NK-92 (cell line): ENCODE measurements around the gene NRL.

Source experiments
- DNase-seq: peaks from one replicate; lab custom pipeline; 2025; ENCODE audit not compliant: unreplicated experiment; lab: John Stamatoyannopoulos, UW

Gene NRL

DNA sequence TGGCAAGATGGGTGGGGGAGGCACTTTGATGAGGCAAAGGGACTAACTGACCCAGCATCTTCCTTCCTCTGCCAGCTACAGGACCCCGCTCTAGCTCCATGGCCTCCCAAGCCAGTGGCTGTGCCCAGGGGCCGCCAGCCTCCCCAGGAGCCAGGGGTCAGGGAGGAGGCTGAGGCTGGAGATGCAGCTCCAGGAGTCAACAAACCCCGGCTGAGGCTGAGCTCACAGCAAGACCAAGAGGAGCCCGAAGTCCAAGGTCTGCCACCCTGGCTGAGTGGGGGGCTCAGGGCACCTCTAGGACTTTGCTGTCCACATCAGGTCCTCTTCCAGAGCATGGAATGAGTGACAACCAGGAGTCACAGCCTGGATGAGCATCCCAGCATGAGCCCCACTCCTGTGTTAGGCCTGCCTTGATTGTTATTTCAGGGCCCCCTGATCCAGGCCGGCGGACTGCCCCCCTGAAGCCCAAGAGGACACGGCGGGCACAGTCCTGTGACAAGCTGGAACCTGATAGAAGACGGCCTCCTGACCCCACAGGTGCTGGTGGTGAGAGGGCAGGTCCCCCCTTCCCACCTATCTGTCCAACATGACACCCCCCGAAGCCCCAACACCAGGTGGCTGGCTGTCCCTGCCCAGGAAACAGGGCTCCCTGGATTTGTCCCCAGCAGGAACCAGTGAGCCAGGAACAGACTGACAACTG, 45.9 kb downstream of the NRL start:
- DNase-seq: no peak

DNA sequence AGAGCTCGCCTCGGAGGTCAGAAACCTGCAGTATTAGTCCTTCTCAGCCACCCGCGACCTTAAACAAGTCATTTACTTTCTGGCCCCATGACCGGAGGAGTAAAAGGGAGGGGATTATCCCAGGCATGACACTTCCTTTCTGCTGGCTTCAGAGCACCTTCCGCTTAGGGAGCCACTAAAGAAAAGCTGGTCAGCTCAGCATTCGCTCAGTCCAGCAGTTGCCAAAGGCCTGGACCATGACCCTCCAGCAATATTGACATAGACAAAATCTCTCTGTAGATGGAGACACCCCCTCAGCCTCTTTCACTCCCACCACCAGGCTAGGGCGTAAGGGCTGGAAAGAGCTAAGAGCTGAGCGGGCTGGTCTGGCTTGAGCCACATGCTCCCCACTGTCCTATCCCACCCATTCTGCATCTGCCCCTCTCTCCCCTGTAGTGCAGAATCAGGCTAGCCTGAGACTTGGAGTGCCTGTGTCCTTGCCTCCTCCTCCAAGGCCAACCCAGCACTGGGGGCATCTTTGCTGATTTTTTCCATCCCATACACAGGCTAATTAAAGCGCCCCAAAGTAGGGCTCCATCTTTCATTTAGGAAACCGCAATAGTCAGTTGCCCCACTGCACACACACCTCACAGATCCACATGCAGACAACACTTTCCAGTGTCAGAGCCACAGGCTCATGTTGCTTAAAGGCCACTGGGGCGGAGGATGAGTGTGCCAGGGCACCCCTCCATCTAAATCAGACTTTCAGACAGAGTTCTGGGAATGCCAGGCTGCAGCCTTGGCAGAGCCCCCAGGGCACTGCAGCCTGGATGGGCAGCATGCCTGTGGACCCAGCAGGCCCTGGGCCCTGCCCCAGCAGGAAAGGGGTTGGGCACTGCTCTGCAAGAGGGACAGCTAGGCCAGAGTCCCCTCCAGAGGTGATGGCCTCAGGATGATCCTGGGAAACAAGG, 47.3 kb downstream of the NRL start:
- no peak for DNase-seq

DNA sequence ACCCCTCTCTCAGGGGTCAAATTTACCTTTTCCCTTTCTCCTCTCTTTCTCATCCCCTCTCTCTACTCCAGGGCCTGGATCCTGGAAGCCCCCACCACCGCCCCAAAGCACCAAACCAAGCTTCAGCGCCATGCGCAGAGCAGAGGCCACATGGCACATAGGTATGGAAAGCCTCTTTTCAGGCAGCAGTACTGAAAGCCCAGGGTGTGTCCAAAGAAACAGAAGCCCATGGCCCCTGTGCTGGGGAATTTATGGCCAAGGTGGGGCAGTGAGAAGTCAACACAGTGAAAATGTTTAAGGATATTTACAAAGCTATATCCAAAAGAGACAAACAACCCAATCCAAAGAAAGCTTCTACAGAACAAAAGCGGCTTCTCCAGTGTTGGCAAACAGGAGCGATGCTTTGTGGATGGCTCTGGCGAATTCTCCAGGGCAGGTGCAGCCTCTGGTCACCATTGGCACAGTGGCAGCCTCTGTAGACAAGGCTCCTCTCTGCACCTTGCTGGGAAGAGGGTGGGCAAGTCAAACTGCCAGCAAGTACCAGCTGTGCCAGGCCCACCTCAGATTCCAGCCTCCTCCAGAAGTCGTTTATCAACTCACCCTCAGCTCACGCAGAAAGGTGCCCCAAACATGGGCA, 48.1 kb downstream of the NRL start:
- no peak for DNase-seq

DNA sequence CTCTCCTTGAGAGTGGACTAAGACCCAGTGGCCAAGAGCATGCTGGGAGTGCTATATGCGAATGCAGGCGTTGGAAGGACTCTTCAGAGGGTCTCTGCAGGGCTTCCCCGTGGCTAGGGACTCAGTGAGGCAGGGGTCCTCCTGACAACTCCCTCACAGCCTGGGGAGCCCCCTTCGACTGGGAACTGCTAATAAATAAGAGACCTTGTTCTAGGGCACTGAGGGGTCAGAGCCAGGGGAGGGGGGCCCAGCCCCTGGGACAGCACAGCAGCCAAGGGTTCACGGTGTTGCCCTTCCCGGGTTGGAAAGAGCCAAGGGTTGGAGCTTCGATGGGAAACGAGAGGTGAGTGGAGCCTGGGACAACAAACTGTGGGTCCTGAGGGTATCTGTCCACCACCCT, 49.3 kb downstream of the NRL start:
- DNase-seq: no peak

DNA sequence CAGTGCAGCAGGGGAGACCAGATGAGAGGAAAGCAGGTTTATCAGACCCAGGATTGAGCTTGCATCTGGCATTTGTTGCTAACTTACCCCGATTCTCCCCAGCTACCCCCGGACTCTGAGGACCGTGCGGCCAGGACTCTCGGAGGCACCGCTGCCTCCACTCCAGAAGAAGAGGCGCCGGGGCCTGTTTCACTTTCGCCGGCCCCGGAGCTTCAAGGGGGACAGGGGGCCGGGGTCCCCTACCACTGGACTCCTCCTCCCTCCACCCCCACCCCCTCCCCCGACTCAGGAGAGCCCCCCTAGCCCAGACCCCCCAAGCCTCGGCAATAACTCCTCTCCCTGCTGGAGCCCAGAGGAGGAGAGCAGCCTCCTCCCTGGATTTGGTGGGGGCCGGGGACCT, 49.9 kb downstream of the NRL start:
- DNase-seq: no peak

DNA sequence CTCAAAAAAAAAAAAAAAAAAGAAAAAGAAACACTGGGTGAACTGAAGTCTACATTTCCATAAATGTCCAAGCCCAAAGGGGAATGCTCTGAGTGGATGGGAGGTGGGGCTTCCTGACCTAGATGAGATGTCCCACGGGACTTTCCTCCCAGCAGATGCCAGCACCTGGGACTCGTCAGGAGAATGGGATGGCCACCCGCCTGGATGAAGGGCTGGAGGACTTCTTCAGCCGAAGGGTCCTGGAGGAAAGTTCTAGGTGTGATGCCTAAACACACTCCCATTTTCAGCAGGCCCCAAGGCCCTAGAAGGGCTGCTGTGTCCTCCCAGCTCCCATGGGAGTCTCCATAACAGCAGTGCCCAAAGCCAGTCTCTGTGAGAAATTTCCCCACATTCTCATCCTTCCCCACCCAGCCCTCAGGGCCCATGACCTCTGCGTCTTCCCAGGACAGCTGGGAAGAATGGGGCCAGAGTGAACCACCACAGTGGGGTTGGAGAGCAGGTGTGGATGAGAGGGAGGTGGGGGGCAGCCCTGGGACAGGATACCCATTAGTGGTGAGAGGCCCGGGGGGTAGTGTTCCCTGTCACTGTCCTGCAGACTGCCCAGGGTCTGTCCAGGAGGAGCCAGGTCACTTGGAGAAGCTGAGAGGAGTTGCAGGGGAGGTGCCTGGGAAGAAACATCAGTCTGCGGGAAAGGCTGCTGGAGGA, 50.5 kb downstream of the NRL start:
- DNase-seq: no peak

DNA sequence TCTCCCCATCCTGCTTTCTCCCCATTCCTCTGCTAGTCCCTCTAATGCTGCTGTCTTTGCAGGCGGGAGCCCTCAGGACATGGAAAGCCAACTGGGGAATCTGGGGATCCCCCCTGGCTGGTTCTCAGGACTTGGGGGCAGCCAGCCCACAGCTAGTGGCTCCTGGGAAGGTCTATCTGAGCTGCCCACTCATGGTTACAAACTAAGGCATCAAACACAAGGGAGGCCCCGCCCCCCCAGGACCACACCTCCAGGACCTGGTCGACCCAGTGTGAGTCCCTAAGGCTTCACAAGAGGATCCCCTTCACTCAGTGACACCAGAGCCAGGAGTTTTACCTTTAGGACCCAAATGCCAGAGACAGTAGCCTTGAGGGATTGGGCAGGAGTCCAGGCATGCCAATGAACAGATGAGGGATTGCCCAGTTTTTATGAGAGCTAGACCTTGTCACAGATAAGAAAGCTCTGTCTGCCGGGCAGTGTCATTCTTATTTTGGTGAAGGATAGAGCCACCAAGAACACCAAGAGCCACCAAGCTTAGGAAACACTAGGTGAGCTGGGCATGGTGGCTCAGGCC, 51.4 kb downstream of the NRL start:
- DNase-seq: no peak

DNA sequence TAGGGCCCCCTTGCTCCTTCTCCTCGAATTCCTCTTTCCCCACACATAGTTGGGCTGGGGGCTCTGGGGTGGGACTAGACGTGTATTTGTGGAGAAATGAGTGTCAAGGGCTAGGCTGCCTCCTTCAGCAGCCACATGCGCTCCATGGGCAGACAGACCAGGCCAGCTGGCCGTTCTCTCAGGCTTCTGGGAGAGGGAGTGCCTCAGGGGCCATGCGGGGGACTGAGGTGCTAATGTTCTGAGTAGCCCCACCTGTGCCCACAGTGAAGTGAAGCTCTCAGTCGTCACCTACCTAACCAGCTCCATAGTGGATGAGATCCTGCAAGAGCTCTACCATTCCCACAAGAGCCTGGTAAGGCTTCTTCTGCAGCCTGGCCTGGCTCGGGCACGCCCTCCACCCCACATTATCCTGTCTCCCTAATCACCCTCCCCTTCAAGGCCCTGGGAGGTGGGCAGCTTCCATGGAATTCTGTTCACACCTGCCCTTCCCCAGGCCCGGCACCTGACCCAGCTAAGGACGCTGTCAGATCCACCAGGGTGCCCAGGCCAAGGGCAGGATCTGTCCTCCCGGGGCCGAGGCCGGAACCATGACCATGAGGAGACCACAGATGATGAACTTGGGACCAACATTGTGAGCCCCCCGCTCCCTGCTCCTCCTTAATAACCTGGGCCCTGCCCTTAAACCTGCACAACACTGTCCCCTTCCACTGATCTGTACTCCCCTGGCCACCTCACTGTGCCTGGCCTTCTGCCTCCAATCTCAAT, 52.4 kb downstream of the NRL start:
- no peak for DNase-seq

DNA sequence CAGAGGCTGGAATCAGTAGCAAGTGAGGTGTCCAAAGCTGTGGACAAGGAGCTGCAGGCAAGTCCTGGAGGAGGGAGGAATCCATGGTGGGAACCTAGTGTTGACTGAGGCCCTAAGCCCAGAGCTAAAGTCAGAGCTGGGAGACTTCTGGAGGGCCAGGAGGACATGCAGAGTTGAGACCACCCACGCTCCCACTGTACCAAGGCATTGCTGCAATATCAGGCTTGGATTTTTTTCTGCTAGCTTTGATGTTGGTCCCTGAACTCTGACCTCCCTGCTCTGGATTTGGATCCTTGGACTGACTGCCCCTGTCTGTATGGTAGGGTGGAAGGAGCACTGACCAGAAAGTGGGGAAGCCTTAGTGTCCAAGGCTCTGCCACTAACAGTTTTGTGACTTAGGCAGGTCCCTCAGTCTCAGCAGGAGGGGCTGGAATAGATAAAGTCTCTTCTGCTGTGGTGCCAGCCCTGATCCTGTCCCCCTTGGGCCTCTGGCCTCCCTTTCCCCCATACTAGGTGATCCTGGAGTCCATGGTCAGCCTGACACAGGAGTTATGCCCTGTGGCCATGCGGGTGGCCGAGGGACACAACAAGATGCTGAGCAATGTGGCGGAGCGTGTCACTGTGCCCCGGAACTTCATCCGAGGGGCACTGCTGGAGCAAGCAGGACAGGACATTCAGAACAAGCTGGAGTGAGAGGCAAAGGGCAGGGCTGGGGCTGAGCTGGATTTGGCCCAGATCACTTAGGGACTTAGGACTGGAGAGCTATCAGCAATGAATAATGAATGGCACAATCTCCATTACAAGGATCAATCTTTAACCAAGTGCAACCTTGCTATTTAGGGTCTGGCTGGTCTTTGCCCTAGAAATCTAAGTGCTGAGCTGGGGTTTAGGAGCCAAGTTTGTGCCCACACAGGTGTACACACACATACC, 53.5 kb downstream of the NRL start:
- DNase-seq: no peak

DNA sequence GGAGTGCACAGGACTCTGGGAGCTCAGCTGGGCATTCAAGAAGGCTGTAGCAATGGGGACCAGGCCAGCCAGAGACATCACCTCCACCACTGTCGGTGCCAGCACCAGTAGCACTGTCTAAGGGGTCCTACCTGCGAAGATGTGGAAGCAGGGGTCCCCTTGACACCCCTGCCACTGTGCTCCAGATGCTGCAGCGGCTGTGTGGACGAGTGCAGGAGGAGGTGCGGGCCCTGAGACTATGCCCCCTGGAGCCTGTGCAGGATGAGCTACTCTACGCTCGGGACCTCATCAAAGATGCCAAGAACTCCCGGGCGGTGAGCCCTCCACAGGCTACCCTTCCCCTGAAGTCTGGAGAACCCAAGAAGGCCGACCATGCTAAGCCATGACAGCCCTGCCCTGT, 54.3 kb downstream of the NRL start:
- DNase-seq: no peak

DNA sequence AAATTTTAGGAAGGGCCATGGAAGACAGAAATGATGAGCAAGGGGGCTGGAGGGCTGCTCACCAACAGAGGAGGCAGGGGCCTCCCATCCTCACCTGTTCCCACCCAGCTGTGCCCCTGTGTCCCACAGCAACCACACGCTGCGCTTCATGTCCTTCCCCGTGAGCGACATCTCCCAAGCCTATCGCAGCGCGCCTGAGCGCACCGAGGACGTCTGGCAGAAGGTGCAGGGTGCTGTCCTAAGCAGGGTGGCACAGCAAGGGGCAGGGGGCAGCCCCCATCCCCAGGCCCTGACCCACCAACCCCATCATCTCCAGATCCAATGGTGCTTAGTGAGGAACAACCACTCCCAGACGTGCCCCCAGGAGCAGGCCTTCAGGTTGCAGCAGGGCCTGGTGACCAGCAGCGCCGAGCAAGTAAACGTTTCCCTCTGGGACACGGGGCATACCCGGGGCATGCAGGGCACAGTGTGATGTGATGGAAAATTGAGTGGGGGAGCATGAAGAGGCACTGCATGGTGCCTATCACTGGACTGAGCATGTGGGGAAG, 54.8 kb downstream of the NRL start:
- DNase-seq: no peak

DNA sequence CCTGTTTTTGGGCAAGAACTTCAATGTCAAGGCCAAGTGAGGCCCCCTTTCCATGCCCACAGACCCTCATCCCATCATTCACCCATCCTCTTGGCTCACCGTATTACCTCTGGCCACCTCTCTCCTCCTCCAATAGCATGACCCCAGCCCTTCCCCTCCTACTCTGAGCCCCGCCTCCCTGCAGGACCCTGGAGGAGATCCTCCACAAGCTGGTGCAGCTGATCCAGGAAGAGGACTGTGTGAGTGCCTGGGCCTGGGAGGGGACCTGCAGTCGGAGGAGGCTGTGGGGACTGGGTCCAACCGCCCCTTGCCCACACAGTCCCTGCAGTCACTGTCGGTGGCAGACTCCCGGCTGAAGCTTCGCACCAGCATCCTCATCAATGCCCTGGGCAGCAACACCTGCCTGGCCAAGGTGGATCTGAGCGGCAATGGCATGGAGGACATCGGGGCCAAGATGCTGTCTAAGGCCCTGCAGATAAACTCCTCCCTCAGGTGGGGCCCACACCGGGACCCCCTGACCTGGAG, 55.7 kb downstream of the NRL start:
- no peak for DNase-seq

DNA sequence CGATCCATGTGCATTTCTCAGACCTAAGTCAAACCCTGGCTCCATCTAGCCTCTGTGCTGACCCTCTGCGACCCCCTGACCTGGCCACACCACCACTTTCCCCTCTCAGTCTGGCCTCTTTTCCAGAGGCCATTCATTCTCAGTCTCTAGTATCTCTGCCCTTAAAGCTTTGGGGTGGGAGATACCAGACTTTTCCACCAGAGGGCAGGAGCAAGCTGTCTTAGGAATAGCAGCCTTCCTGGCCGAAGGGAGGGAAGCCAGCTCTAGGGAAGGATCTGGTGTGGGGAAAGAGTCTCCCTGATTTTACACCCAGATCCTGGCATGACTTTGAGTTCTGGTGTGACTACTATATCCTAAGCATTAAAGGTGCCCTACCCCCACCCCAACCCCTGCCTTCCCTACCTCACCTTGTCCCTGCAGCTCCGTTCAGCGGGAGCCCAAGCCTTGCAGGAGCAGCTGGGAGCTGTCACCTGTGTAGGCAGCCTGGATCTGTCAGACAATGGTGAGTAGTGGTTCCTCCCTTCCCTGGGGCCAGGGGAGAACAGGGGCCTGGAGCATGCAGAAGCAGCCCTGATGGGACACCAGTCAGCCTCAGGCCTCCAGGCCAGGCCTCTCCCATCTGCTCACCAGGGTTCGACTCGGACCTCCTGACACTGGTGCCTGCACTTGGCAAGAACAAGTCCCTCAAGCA, 56.3 kb downstream of the NRL start:
- DNase-seq: no peak

DNA sequence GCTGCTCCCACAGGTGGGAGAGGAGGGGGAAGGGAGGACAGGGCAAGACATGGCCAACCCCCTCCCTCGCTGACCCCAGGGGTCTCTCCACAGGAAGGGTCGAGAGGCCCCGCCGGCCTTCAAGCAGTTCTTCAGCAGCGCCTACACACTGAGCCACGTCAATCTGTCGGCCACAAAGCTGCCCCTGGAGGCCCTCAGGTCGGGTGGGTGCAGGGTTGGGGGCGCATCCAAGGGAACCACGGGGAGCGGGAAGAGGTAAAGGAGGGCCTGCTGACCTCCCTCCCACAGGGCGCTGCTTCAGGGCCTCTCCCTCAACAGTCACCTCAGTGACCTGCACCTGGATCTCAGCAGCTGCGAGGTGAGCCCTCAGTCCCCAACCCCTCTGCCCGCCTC, 56.9 kb downstream of the NRL start:
- DNase-seq: no peak

DNA sequence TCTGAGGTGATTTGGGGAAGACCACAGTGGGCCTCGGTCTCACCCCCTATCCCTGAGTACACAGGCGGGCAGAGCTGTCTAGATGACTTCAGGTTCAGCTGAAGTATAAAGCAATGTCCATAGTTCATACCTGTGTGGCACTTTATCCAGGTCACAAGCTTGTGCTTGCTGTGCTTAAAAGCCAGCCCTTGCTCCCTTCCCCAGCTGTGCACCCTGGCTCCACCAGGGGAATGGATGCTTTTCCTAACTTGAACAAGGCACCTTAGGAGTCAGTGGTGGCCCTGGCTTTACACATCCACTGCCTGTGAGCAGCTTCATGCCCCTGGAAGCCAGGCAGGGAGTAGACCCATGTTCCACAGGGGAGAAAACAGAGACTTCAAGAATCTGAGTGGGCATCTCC, 57.5 kb downstream of the NRL start:
- DNase-seq: no peak

DNA sequence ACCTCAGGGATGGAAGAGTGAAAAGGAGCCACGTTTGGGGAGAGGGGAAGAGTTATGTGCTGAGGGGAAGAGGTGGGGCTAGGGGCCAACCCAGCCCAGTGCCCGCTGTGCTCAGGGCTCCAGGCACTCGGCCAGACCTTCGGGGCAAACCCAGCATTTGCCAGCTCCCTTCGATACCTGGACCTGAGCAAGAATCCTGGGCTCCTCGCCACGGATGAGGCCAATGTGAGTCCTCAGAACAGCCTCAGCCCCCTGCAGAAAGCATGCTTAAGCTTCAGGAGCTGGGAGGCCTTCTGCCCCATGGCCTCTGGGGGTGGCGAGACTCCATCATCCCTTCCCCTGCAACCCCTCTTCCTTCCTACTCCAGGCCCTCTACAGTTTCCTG, 58.0 kb downstream of the NRL start:
- no peak for DNase-seq

DNA sequence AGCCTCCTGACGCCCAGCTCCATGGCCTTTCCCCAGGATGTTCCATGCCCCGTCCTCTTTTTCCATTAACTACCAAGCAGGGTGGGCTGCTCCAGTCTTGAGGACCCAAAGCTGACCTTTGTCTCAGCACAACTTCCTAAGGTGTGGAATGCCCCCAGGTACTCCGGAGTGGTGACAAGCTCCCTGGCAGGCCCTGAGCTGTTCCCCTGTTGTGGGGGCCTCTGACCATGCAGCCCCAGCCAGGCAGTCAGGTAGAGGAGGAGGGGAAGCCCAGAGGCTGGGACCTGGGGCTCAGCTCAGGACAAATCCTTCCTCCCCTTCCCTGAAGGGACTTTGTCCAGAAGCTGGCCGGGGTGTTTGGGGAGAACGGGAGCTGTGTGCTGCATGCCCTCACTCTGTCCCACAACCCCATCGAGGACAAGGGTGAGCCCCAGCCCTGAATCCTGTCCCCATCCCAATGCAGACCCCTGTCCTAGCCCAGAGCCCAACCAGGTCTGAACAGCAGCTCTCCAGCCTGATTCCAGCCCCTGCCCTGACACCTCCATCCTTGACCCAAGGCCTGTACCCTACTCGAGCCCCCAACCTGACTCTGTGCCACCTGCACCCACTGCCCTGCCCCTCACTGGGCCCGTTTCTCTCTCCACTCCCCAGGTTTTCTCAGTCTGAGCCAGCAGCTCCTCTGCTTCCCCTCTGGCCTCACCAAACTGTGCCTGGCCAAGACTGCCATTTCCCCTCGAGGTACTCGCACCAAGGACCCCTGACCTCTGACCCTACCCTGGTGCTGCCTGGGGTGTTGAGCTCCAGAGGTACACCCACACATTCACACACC, 58.6 kb downstream of the NRL start:
- DNase-seq: no peak
